HepG2 (cell line): ENCODE results near the gene PEX10. TPM values are rescaled to one million over a fixed set of nuclear protein-coding genes. Genes with fewer than 3 reads are reported as not detected.
A peak's percentile ranks its signal among the peaks of the same experiment; 100 is the strongest.

Source experiments
- ATAC-seq: fragments of 200-7000 bp; cut with Tn5 transposase; 3 replicates; pipeline ENCODE4 v1.9.1; 2020; ENCODE audit warnings: mild to moderate bottlenecking, moderate library complexity
- BruUV-seq: library from RNA; stranded (reverse); fragments of 400-500 nt; replicated peaks from 2 replicates; lab custom pipeline; 2021; lab: Mats Ljungman, UMichigan
- CTCF ChIA-PET: fragments of 300-600 bp; formaldehyde crosslinking; extraction: SDS; loops from one replicate; lab custom pipeline; 2021; ENCODE audit warnings: low total read pairs, inconsistent platforms, low intra/inter-chr PET ratio; lab: Yijun Ruan, JAX
- POLR2A ChIA-PET: fragments of 350-600 bp; sonication (Branson Sonifier 250); formaldehyde crosslinking; loops from one replicate; lab custom pipeline; 2020; ENCODE audit warnings: antibody characterized with exemption, inconsistent platforms; lab: Yijun Ruan, JAX
- DNase-seq: peaks from one replicate; pipeline ENCODE4 v3.0.0-alpha.2; 2015; ENCODE audit warnings: low spot score
- FAIRE-seq: peaks from 3 replicates; lab custom pipeline; 2011; peaks lifted over from hg19 to GRCh38; lab: Jason Lieb, UNC
- H2AFZ ChIP-seq: one replicate; pipeline ENCODE4 v1.6.1; 2011; ENCODE audit warnings: low read length, inconsistent platforms
- H3K27ac ChIP-seq: fragments of 300-600 bp; 3 replicates; pipeline ENCODE4 v1.8.0; 2011; ENCODE audit warnings: mixed run types, mild to moderate bottlenecking, mixed read lengths, low read length, inconsistent platforms; ENCODE audit not compliant: insufficient read depth; ENCODE audit errors: extremely low read length
- H3K27me3 ChIP-seq, 2 experiments: fragments of 200-600 bp in 1 of 2; 2 replicates in 1 of 2; 3 replicates in 1 of 2; pipeline versions ENCODE4 v1.6.0 to v1.8.0; 2011; ENCODE audit warnings: low read length in 2 of 2, mild to moderate bottlenecking in 2 of 2, moderate library complexity in 2 of 2, inconsistent platforms in 1 of 2; ENCODE audit not compliant: insufficient read depth in 2 of 2, control insufficient read depth in 1 of 2
- H3K36me3 ChIP-seq, 2 experiments: fragments of 200-600 bp in 1 of 2; replicated peaks in 1 of 2; 2 replicates in 1 of 2; 3 replicates in 1 of 2; pipeline versions ENCODE4 v1.5.1 to v1.8.0; 2011; ENCODE audit warnings: low read length in 2 of 2, inconsistent platforms in 1 of 2; ENCODE audit not compliant: insufficient read depth in 2 of 2, control insufficient read depth in 1 of 2
- H3K4me1 ChIP-seq: 2 replicates; pipeline ENCODE4 v1.5.1; 2012; ENCODE audit warnings: low read length, inconsistent platforms; ENCODE audit not compliant: insufficient read depth
- H3K4me2 ChIP-seq: 2 replicates; pipeline ENCODE4 v1.6.0; 2011; ENCODE audit warnings: low read depth, low read length, inconsistent platforms
- H3K4me3 ChIP-seq, 3 experiments: fragments of 200-600 bp in 1 of 3; sonication (generic), shearing (Covaris generic) in 1 of 3; replicated peaks in 1 of 3; 2 replicates each; pipeline ENCODE4 v1.5.1; 2011 to 2016; ENCODE audit warnings: low read length in 3 of 3, inconsistent platforms in 2 of 3, low read depth in 2 of 3, mild to moderate bottlenecking in 2 of 3, control low read depth in 1 of 3, mixed read lengths in 1 of 3; ENCODE audit not compliant: insufficient read depth in 1 of 3
- H3K79me2 ChIP-seq: one replicate; pipeline ENCODE4 v1.6.1; 2011; ENCODE audit warnings: low read length, inconsistent platforms; ENCODE audit not compliant: insufficient read depth
- H3K9ac ChIP-seq: 2 replicates; pipeline ENCODE4 v1.6.0; 2011; ENCODE audit warnings: mild to moderate bottlenecking, low read depth, low read length, inconsistent platforms; ENCODE audit not compliant: insufficient read depth
- H3K9me3 ChIP-seq: 2 replicates; pipeline ENCODE4 v1.5.1; 2012; ENCODE audit warnings: mild to moderate bottlenecking, low read length
- H4K20me1 ChIP-seq: 2 replicates; pipeline ENCODE4 v1.6.0; 2011; ENCODE audit warnings: inconsistent platforms, mild to moderate bottlenecking, low read length, moderate library complexity; ENCODE audit not compliant: insufficient read depth
- CEBPB ChIP-seq: IDR thresholded peaks from 2 replicates; pipeline ENCODE4 v1.6.1; 2011; ENCODE audit warnings: low read depth, low read length, improper control_type of control experiment, borderline replicate concordance
- CREB1 ChIP-seq, 2 experiments: fragments of 450-650 bp in 1 of 2; IDR thresholded peaks; 2 replicates each; pipeline ENCODE4 v1.6.1; 2016 to 2017; ENCODE audit warnings: control low read depth in 1 of 2, mild to moderate bottlenecking in 1 of 2, missing compliant biosample characterization in 1 of 2, missing genetic modification characterization in 1 of 2
- DNMT1 ChIP-seq: sonication (generic); formaldehyde crosslinking; IDR thresholded peaks from 2 replicates; pipeline ENCODE4 v1.5.1; 2020; ENCODE audit warnings: mild to moderate bottlenecking, missing genetic modification reagents
- FOXC1 ChIP-seq: sonication (generic); formaldehyde crosslinking; IDR thresholded peaks from 2 replicates; pipeline ENCODE4 v1.8.0; 2022; ENCODE audit warnings: mild to moderate bottlenecking, missing genetic modification reagents, borderline replicate concordance
- HOXA7 ChIP-seq: sonication (generic); formaldehyde crosslinking; IDR thresholded peaks from 2 replicates; pipeline ENCODE4 v1.8.1; 2022; ENCODE audit warnings: mild to moderate bottlenecking, missing genetic modification reagents, moderate library complexity
- KDM3A ChIP-seq: IDR thresholded peaks from 2 replicates; pipeline ENCODE4 v1.6.1; 2018; ENCODE audit warnings: low read depth, missing compliant biosample characterization
- KLF16 ChIP-seq, 2 experiments: sonication (generic) in 1 of 2; formaldehyde crosslinking in 1 of 2; IDR thresholded peaks; 2 replicates each; pipeline versions ENCODE4 v1.6.1 to v1.8.0; 2016 to 2023; ENCODE audit warnings: missing genetic modification reagents in 2 of 2, missing compliant biosample characterization in 1 of 2
- POLR2G ChIP-seq: fragments of 200-400 bp; formaldehyde crosslinking; IDR thresholded peaks from 2 replicates; pipeline ENCODE4 v1.6.1; 2018; ENCODE audit warnings: mild to moderate bottlenecking, low read depth, low read length, moderate library complexity
- RAD21 ChIP-seq: fragments of 450-650 bp; formaldehyde crosslinking; IDR thresholded peaks from 2 replicates; pipeline ENCODE4 v1.5.0; 2020; ENCODE audit warnings: mild to moderate bottlenecking
- SIN3B ChIP-seq: fragments of 150-350 bp; IDR thresholded peaks from 2 replicates; pipeline ENCODE4 v1.6.1; 2014; ENCODE audit warnings: low read length
- SMYD3 ChIP-seq: sonication (generic); formaldehyde crosslinking; IDR thresholded peaks from 2 replicates; pipeline ENCODE4 v1.8.1; 2023; ENCODE audit warnings: mild to moderate bottlenecking, missing genetic modification reagents
- ZC3H13 ChIP-seq: sonication (generic); formaldehyde crosslinking; IDR thresholded peaks from 2 replicates; pipeline ENCODE4 v1.8.1; 2023; ENCODE audit warnings: mild to moderate bottlenecking, missing genetic modification reagents, moderate library complexity
- ZNF33A ChIP-seq: sonication (generic); formaldehyde crosslinking; IDR thresholded peaks from 2 replicates; pipeline ENCODE4 v1.5.1; 2020; ENCODE audit warnings: missing genetic modification reagents, mild to moderate bottlenecking, moderate library complexity, borderline replicate concordance
- ZNF510 ChIP-seq: sonication (generic); formaldehyde crosslinking; IDR thresholded peaks from 2 replicates; pipeline ENCODE4 v1.4.0; 2020; ENCODE audit warnings: low read depth, mild to moderate bottlenecking, missing genetic modification reagents
- ZNF816 ChIP-seq: sonication (generic); formaldehyde crosslinking; IDR thresholded peaks from 2 replicates; pipeline ENCODE4 v1.8.0; 2022; ENCODE audit warnings: missing genetic modification reagents, mild to moderate bottlenecking, borderline replicate concordance
- WGBS: methylation state at CpG from one replicate; pipeline ENCODE4 v1.1.6; 2017; ENCODE audit warnings: low lambda C conversion rate; 5-methylcytosine and 5-hydroxymethylcytosine counted together
- in situ Hi-C: cut with HindIII; loops from 2 replicates; pipeline ENCODE4 v1.10.0; 2017; ENCODE audit warnings: low pct_unique_long_range_greater_than_20kb; ENCODE audit not compliant: extremely low pct_ligation_motif_present
- intact Hi-C: fragments of 100-400 bp; cut with micrococcal nuclease; formaldehyde crosslinking; loops from one replicate; pipeline ENCODE4 v1.10.0; 2022; ENCODE audit not compliant: unreplicated experiment
- polyA plus RNA-seq, 8 experiments: library from polyadenylated mRNA; depleted of rRNA in 3 of 8; stranded (reverse) in 7 of 8; unstranded in 1 of 8; fragments of >200 nt; fragmentation: Illumina TruSeq in 4 of 8; extraction: Trizol in 4 of 8; gene quantifications; 2 replicates each; pipeline versions ENCODE4 v1.2.1 to v1.2.3, GENCODE V29; 2011 to 2016; ENCODE audit warnings: low read depth in 4 of 8, missing spikeins in 1 of 8, mixed read lengths in 1 of 8; ENCODE audit not compliant: insufficient read depth in 1 of 8
- total RNA-seq, 5 experiments: library from RNA; depleted of rRNA; stranded (reverse); fragments of >200 nt; fragmentation: Illumina TruSeq; extraction: Trizol; gene quantifications; 2 replicates each; pipeline ENCODE4 v1.2.3, GENCODE V29; 2016; ENCODE audit warnings: low read depth in 1 of 5
- TF ChIP-seq, protein P1 (sequence below): sonication (generic); formaldehyde crosslinking; IDR thresholded peaks from 2 replicates; pipeline ENCODE4 v1.5.0; 2020; ENCODE audit warnings: missing genetic modification reagents

Gene PEX10
- total and polyA plus RNA-seq, 2 of the 13 experiments (the other 11 are each of a cell fraction or from before 2014, with no cell fraction given): 16.1 to 39.6 TPM

DNA sequence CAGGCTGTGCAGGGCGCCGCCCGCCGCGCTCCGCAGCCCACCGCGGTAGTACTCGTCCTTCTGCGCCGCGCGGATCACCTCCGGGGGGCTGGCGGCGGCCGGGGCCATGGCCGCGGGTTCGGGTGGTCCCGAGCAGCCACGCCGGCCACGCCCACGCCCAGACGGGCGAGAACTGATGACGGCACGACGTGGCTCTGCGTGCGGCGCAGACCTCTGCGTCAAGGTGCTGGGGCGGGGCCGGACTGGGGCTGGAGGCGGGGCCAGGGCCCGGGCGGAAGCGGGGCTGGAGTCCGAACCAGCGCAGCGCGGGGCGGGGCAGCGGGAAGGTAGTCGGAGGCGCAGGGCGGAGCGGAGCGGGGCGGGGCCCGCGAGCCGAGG lies at the start of gene PEX10 (continued):
- TF ChIP-seq KLF16 (CRISPR knock-in tag; IDR thresholded peaks at IDR 0.05) (0 out of 4 replicates have a peak, but pooled peaks of 1 of the 2 experiments have one; percentile 53), ZC3H13 (CRISPR knock-in tag) (peak; percentile 77), SIN3B (peak; percentile 86), CREB1 (IDR thresholded peaks at IDR 0.05) (peak; percentile 96), CREB1 (CRISPR knock-in tag; IDR thresholded peaks at IDR 0.05) (peak; percentile 91), CEBPB (no peak)

DNA sequence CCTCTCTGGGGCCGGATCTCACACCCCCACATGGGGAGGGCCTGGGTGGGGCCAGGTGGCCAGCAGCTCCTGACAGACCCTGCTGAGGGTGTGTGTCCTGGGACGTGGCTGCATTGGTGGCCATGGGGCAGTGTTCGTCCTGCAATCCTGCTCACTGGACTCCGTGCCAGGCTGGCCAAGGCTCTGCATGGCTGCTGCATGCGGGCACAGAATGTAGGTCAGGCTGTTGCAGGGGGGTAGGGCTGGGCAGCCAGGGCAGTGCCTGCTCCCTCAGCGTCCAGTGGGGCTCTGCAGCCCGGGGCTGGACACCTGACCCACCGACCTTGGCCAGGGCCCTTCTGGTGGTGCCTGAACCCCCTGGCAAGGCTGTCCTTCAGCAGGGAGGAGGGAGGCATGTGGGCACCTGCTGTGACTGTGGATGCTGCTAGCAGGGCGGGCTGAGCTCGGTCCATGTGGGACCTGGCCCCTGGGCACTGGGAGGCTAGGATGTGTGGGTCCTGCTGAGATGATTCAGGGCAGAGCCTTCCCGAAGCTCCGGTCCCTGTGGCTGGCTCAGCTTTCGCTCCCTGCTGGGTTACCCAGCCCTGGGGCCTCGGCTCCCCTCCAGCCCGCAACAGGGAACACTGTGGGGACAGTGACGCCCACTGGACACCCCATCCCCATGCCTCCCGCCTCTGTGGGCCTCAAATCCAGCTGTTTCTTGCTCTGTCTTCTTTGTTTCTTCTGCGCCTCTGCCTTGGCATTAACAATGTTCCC lies 48.8 kb upstream of the PEX10 start:
- FAIRE-seq: no peak

More for the DNA sequence above, 48.8 kb upstream of the PEX10 start:
- Histone ChIP-seq H3K4me1 (no peaks in the 10 kb centered on the region), H3K79me2 (no peaks in the 10 kb centered on the region), H3K36me3 (no peaks in the 10 kb centered on the region), H4K20me1 (peaks cover 4% of the 10 kb centered on the region; the same call in 1 of the 2 replicates), H3K9me3 (no peaks in the 10 kb centered on the region), H3K27ac (no peak overlapping the region), H3K4me2 (no peak overlapping the region), H3K27me3 (peaks cover 27 to 93% of the 10 kb centered on the region in 2 experiments; a peak in 4 of 5 replicates), H2AFZ (no peak overlapping the region), H3K4me3 (no peak overlapping the region), H3K9ac (no peak overlapping the region)
- in situ Hi-C loops (no loop called here), intact Hi-C loops (no loop called here)
- CTCF ChIA-PET: no interaction called here
- ATAC-seq (no peak), DNase-seq (no peak)
- TF ChIP-seq SMYD3 (CRISPR knock-in tag): no peak
- no peak for TF ChIP-seq POLR2G
- TF ChIP-seq, protein P1, sequence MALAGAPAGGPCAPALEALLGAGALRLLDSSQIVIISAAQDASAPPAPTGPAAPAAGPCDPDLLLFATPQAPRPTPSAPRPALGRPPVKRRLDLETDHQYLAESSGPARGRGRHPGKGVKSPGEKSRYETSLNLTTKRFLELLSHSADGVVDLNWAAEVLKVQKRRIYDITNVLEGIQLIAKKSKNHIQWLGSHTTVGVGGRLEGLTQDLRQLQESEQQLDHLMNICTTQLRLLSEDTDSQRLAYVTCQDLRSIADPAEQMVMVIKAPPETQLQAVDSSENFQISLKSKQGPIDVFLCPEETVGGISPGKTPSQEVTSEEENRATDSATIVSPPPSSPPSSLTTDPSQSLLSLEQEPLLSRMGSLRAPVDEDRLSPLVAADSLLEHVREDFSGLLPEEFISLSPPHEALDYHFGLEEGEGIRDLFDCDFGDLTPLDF (CRISPR knock-in tag): no peak
- no peak for TF ChIP-seq DNMT1 (CRISPR knock-in tag)
- TF ChIP-seq KDM3A (CRISPR knock-in tag): no peak
- TF ChIP-seq ZNF816 (CRISPR knock-in tag): no peak
- no peak for TF ChIP-seq HOXA7 (CRISPR knock-in tag)
- TF ChIP-seq RAD21 (CRISPR knock-in tag): no peak
- no peak for TF ChIP-seq ZNF510 (CRISPR knock-in tag)
- no peak for TF ChIP-seq ZNF33A (CRISPR knock-in tag)
- TF ChIP-seq FOXC1 (CRISPR knock-in tag): no peak
- WGBS: 2% methylated on average over 6 of the region's 18 CpGs
- POLR2A ChIA-PET: no interaction called here
- no TSS peak for BruUV-seq
